GM19324 (cell line): ENCODE data around the gene ABTB2.
A peak's percentile ranks its signal among the peaks of the same experiment; 100 is the strongest.

Source experiments
- ATAC-seq: cut with Tn5 transposase; IDR thresholded peaks from one replicate; pipeline ENCODE4 v1.9.1; 2021; ENCODE audit warnings: mild to moderate bottlenecking, moderate library complexity; ENCODE audit not compliant: unreplicated experiment, low FRiP score

ABTB2 gene

GRCh38 chr11:34344410-34344767 lies 13.4 kb downstream of the ABTB2 start:
- no peak for ATAC-seq

DNA sequence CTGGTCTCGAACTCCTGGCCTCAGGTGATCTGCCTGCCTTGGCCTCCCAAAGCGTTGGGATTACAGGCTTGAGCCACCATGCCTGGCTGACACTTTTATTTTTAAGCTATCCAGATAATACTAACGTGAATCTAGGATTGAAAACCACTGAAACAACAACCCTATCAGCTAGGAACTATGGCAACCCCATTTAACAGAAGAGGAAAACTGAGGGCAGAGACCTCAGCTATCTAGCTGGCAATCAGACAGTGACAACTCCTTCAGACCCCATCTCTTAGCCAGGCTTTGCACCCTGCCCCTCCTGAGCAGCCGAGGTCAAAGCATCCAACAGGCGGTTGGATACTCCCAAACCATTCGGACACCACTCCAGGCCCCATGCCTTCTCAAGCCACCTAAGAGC lies 14.1 kb downstream of the ABTB2 start:
- ATAC-seq = no peak

DNA sequence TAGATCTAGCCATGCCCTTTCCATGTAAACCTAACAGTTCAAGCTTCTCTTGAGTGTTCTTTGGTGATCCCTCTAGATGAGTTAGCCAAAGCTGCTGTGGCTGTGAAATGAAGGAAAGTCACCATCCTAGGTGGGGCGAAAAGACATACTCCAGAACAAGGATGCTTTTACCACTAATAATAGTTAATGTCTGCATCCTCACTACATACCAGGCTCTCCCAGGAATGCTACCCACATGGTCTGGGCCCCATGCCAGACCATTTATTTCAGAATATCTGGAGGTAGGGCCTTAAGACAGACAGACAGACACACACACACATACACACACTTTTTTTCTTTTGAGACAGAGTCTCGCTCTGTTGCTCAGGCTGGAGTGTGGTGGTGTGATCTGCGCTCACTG lies 14.7 kb downstream of the ABTB2 start:
- no peak for ATAC-seq

- no peak for ATAC-seq
Measured at GRCh38 chr11:34341931-34342533, 15.8 kb downstream of the ABTB2 start.

GRCh38 chr11:34341096-34341495 lies 16.7 kb downstream of the ABTB2 start:
- ATAC-seq = no peak

GRCh38 chr11:34340653-34341052 lies 17.2 kb downstream of the ABTB2 start:
- no peak for ATAC-seq

GRCh38 chr11:34339149-34340064 lies 18.4 kb downstream of the ABTB2 start:
- peak; percentile 73 for ATAC-seq

DNA sequence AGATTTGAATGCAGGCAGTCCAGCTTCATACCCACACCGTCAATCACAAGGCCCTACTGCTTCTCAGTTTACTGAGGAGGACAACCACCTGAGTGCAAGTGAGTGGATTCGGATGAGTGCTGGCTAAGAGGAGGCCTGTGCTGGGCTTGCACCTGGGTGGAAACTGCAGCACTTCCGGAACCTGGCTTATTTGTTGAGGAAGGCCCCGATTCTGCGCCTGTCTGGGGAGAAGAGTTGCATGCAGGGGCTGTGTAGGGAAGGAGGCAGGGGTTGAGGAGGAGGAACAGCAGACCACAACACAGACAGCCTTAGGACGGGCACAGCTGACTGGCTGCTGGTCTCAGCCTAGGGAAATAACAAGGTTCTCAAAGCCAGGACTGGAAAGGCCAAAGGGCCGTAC lies 20.8 kb downstream of the ABTB2 start:
- ATAC-seq = no peak

DNA sequence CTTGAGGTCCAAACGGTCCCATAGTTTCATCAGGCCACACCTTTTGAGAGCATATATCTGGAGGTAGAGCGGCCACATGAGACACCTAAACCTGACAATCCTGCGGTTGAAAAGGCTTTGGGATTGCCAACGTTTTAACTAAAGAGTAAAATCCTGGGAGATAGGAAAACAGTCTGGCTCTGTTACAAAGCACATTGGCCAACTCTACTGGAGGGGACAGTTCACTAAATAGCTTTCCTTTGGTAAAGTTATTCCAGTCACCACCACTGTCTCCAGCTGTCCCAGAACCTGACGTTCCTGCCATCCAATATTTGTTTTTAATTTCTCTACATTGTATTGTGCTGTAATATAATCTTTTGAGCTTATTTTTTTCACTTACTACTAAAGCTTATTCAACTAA lies 22.0 kb downstream of the ABTB2 start:
- ATAC-seq = no peak

- ATAC-seq = no peak
Measured at GRCh38 chr11:34335331-34335730, 22.5 kb downstream of the ABTB2 start.

GRCh38 chr11:34333787-34334186 lies 24.0 kb downstream of the ABTB2 start:
- ATAC-seq = no peak

DNA sequence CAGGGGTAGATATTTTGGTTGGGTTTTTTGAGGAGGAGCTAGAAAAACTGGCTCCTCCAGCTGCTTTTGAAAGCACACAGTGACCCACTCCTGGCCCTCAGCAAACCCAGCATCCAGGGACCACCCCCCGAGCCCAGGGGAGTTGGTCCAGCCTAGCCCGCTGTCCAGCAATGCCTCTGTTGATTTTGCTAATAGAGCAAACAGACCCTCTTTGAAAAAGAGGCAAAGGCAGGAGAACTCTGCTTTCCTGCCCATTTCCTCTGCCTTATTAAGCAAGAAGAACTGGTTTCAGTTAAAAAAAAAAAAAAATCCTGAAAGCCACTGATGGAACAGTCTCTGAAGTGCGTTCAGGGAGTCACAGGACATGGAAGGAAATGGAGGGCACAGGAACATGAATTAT lies 25.3 kb downstream of the ABTB2 start:
- no peak for ATAC-seq

DNA sequence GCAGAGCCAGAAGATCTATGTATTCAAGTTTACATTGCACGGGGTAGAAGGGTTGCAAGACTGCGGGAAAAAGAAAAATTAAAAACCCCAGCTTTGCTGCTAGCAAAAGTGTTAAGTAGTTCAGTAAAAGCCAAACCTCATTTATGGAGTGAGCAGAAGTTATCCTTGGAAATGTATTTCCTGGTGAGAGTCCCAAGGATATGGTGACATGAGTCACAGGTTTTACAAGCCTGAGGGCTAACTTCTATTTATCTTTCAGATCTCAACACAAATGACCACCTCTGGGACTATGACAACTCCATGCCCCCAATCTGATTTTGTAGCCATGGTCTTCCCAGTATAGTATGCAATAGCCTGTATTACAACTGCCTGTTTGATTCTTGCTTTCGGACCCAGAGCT lies 26.1 kb downstream of the ABTB2 start:
- no peak for ATAC-seq

DNA sequence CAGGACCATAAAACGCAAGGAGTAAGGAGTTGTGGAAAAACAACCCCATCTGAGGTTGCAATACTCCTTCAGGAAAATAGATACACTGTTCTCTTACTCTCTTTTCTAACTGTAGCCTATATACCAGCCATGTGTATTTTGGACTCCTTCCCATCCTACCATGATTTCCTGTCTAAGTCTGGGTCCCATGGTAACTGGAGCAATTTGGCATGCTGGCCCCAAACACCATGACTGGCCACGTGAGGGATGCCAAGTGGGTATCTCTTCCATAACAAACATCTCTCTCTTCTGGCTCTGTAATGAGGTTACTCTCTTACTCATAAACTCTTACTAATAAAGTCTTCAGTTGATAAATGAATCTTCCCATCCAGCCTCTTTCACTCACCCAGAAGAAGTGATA lies 26.5 kb downstream of the ABTB2 start:
- ATAC-seq = no peak

- no peak for ATAC-seq
Measured at GRCh38 chr11:34330653-34331052, 27.2 kb downstream of the ABTB2 start.

DNA sequence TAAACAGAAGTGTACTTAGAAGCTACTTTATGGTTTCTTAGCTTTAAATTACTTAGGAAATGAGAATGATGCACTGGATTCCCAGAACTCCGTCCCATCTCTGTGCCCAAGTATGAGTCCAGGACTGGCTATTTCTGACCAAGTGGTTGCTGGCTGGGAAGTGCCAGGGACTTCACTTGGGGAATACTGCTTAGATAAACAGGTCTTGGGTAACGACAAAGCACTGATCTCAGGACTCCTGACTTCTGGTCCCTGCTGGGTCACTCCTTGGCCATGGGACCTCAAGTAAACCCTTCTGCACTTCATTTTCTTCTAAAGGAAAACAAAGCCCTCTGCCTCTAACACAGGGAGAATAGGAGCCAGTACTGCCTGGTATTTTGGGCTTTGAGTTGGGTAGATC lies 27.9 kb downstream of the ABTB2 start:
- ATAC-seq = no peak

DNA sequence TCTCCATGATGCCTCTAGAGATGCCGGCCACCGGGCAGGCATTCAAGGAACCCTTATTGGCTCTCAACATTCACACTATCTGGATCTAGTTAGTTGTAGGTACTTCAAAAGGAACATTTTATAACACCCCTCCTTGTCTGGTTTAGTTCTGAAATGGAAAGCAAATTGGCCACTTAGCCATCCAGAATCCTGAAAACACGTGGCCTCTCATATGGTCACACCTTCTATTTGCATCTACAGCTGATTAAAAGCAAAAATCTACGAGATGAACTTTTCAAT lies 29.2 kb downstream of the ABTB2 start:
- no peak for ATAC-seq

DNA sequence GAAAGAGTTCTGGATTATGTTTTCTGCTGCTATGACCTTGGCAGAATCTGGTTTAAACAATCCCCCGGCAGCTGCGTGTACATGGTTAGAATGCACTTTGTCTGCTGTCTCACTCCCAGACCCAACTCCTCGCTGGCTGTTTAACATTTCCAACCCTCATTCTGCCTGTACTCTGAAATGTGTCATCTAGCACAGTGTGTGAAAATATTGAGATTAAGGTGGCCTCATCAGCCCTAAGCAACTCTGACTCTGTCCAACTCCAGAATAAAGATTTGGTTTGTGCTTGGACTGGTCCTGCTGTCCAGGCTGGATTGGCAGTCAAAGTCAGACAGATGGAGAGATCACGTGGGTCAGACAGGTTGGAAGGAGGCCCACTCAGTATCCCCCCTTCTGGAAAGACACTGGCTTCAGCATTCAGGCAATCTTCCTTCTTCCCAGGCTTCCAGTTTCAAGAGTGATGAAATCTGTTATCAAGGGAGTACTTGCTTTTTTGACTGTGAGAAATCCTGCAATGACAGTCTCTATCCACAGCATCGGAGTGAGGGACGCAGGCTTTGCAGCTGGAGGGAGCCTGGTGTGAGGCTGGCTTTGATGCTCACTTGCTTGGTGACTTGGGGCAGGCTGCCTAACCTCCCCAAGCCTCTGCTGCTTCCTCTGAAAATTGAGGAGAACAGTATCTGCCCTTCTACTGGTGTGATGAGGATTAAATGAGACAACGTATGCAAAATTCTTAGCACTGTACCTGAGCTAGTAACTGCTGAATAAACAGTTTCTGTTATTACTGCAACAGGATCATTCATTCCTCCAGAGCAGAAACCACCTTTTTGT lies 29.8 kb downstream of the ABTB2 start:
- ATAC-seq = no peak

DNA sequence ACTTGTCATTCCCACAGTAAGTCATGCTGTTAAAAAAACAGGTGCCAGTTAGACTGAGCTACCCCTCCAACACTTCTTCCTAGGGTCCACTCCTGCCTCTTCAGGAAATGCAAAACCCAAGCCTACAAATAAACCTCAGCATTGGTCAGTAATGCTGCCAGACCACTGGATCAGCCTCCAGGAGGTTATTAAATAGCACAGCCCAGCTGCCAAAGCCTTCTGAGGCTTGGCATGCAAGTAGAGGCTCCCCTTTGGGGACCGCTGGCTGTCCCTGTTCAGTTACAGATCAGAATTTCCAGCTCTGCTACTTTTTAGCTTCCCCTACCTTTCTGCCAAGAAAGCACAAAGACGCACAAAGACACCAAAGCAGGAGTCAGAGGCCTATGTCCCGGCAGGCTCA lies 33.3 kb downstream of the ABTB2 start:
- no peak for ATAC-seq

DNA sequence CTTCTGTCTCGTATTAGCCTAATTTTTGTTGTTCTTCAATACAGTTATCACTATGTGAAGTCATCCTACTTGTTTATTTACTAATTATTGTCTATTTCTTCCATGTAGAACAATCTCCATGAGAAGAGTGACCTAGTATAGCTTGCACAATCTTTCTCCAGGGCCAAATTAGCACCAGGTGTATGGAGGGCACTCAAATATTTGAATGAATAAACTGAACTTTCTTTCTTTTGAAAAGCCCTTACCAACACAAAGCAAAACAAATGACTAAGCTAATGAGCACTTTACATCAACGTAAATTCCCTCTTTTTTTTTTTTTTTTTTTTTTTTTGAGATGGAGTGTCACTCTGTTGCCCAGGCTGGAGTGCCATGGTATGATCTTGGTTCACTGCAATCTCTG lies 34.2 kb downstream of the ABTB2 start:
- ATAC-seq = no peak
